GM12878 (cell line): ENCODE results near the gene BAG1. TPM values are rescaled to one million over a fixed set of nuclear protein-coding genes. Genes with fewer than 3 reads are reported as not detected.

ENCODE experiments used
- CHD1 ChIP-seq: IDR thresholded peaks from 2 replicates; pipeline ENCODE4 v1.6.1; 2012; ENCODE audit warnings: low read depth, low read length, improper control_type of control experiment
- CHD2 ChIP-seq: IDR thresholded peaks from 2 replicates; pipeline ENCODE4 v1.6.1; 2011; ENCODE audit warnings: low read depth, low read length, improper control_type of control experiment, borderline replicate concordance
- ETV6 ChIP-seq, 2 experiments: fragments of 450-650 bp in 1 of 2; IDR thresholded peaks in 1 of 2; conservative IDR thresholded peaks in 1 of 2; 2 replicates each; pipeline ENCODE4 v1.6.1; 2014; ENCODE audit warnings: antibody characterized with exemption in 1 of 2, borderline replicate concordance in 1 of 2, low read depth in 1 of 2, mild to moderate bottlenecking in 1 of 2, moderate library complexity in 1 of 2
- GABPA ChIP-seq: IDR thresholded peaks from 2 replicates; pipeline ENCODE4 v1.6.1; 2014; ENCODE audit warnings: antibody characterized with exemption, low read depth, mild to moderate bottlenecking, inconsistent platforms
- HCFC1 ChIP-seq: fragments of 150-350 bp; IDR thresholded peaks from 2 replicates; pipeline ENCODE4 v1.6.1; 2014; ENCODE audit warnings: low read length
- IRF4 ChIP-seq: IDR thresholded peaks from 2 replicates; pipeline ENCODE4 v1.6.1; 2011; ENCODE audit warnings: low read depth, low read length
- KAT2A ChIP-seq: conservative IDR thresholded peaks from 2 replicates; pipeline ENCODE4 v1.6.1; 2011; ENCODE audit warnings: low read depth, low read length; ENCODE audit not compliant: control insufficient read depth
- MEF2A ChIP-seq: IDR thresholded peaks from 2 replicates; pipeline ENCODE4 v1.6.1; 2011; ENCODE audit warnings: low read depth, mild to moderate bottlenecking, low read length, moderate library complexity; ENCODE audit not compliant: insufficient read depth
- NFIC ChIP-seq: IDR thresholded peaks from 2 replicates; pipeline ENCODE4 v1.6.1; 2012; ENCODE audit warnings: low read depth, mild to moderate bottlenecking, inconsistent platforms, low read length, moderate library complexity
- POLR2AphosphoS5 ChIP-seq: IDR thresholded peaks from 2 replicates; pipeline ENCODE4 v1.6.1; 2011; ENCODE audit warnings: mild to moderate bottlenecking, low read length, inconsistent platforms
- POU2F2 ChIP-seq: IDR thresholded peaks from 3 replicates; pipeline ENCODE4 v1.6.1; 2011; ENCODE audit warnings: low read depth, mild to moderate bottlenecking, low read length, borderline replicate concordance
- RAD21 ChIP-seq: IDR thresholded peaks from 2 replicates; pipeline ENCODE4 v1.6.1; 2011; ENCODE audit warnings: mild to moderate bottlenecking, low read depth, low read length, moderate library complexity; ENCODE audit not compliant: insufficient read depth
- RB1 ChIP-seq: fragments of 450-650 bp; formaldehyde crosslinking; IDR thresholded peaks from 2 replicates; pipeline ENCODE4 v1.6.1; 2017; ENCODE audit warnings: mild to moderate bottlenecking, borderline replicate concordance
- SP1 ChIP-seq: IDR thresholded peaks from one replicate; pipeline ENCODE4 v1.6.1; 2011; ENCODE audit warnings: low read depth, low read length
- SPI1 ChIP-seq: IDR thresholded peaks from 2 replicates; pipeline ENCODE4 v1.6.1; 2011; ENCODE audit warnings: low read depth, mild to moderate bottlenecking, low read length, moderate library complexity, borderline replicate concordance; ENCODE audit not compliant: insufficient read depth
- STAT1 ChIP-seq: fragments of 450-650 bp; conservative IDR thresholded peaks from 2 replicates; pipeline ENCODE4 v1.6.1; 2014; ENCODE audit warnings: antibody characterized with exemption, mild to moderate bottlenecking
- TARDBP ChIP-seq: IDR thresholded peaks from 2 replicates; pipeline ENCODE4 v1.6.1; 2016; ENCODE audit warnings: borderline replicate concordance
- TCF12 ChIP-seq: IDR thresholded peaks from 2 replicates; pipeline ENCODE4 v1.6.1; 2011; ENCODE audit warnings: low read depth, mild to moderate bottlenecking, low read length
- TCF3 ChIP-seq: IDR thresholded peaks from 2 replicates; pipeline ENCODE4 v1.6.1; 2012; ENCODE audit warnings: low read depth, mild to moderate bottlenecking, low read length, borderline replicate concordance; ENCODE audit not compliant: insufficient read depth
- ZNF207 ChIP-seq: fragments of 450-650 bp; IDR thresholded peaks from 2 replicates; pipeline ENCODE4 v1.6.1; 2014; ENCODE audit warnings: antibody characterized with exemption, mild to moderate bottlenecking, borderline replicate concordance
- ZNF217 ChIP-seq: fragments of 450-650 bp; IDR thresholded peaks from 2 replicates; pipeline ENCODE4 v1.6.1; 2017; ENCODE audit warnings: antibody characterized with exemption, mild to moderate bottlenecking
- polyA plus RNA-seq, 11 experiments: library from polyadenylated mRNA; depleted of rRNA in 4 of 11; unstranded in 6 of 11; stranded (reverse) in 5 of 11; fragments of >200 nt; fragmentation: Nextera tagmentation in 4 of 11; fragmentation: Illumina TruSeq in 1 of 11; extraction: Ambion mirVana in 4 of 11; extraction: Trizol in 1 of 11; gene quantifications; 1 replicate in 1 of 11; 2 replicates in 10 of 11; pipeline versions ENCODE4 v1.2.1 to v1.2.3, GENCODE V29; 2011 to 2016; ENCODE audit warnings: inconsistent platforms in 2 of 11, missing spikeins in 2 of 11, low read depth in 1 of 11
- total RNA-seq, 4 experiments: library from RNA; depleted of rRNA in 3 of 4; stranded (reverse); fragments of >200 nt in 3 of 4; fragmentation: Illumina TruSeq in 1 of 4; extraction: Trizol in 1 of 4; gene quantifications; 2 replicates each; pipeline versions ENCODE4 v1.2.1 to v1.2.3, GENCODE V29; 2013 to 2021
- TF ChIP-seq, protein P1 (sequence below): fragments of 450-650 bp; IDR thresholded peaks from 2 replicates; pipeline ENCODE4 v1.6.1; 2016; ENCODE audit warnings: mild to moderate bottlenecking, moderate library complexity, borderline replicate concordance
- TF ChIP-seq, protein P2 (sequence below): fragments of 450-650 bp; IDR thresholded peaks from 2 replicates; pipeline ENCODE4 v1.6.1; 2018; ENCODE audit warnings: mild to moderate bottlenecking, low read depth, moderate library complexity; ENCODE audit not compliant: partially characterized antibody
- TF ChIP-seq, protein P3 (sequence below): fragments of 150-350 bp; IDR thresholded peaks from 2 replicates; pipeline ENCODE4 v1.6.1; 2014; ENCODE audit warnings: mild to moderate bottlenecking, low read depth, low read length

Gene BAG1
- total and polyA plus RNA-seq, 10 of the 15 experiments (the other 5 are each of a cell fraction or from before 2014, with no cell fraction given) = 11.6 to 135 (median 68.9) TPM

GRCh38 chr9:33297432-33297831 is 32.9 kb upstream of the BAG1 start (continued):
- TF ChIP-seq MEF2A (0 out of 2 replicates have a peak, but pooled peaks have one; percentile 21), RB1 (no peak), KAT2A (no peak), SP1 (peak; percentile 8), ZNF207 (no peak), SPI1 (peak; percentile 91), IRF4 (0 out of 2 replicates have a peak, but pooled peaks have one; percentile 9), TARDBP (no peak), TCF3 (peak; percentile 85; the same call in 1 of the 2 replicates), ETV6 (conservative IDR thresholded peaks at IDR 0.05 in 1 of 2, IDR thresholded peaks at IDR 0.05 in 1 of 2; ENCODE audit: borderline replicate concordance in 1 of 2, low read depth in 1 of 2) (no peak), HCFC1 (no peak), RAD21 (no peak), CHD2 (no peak; the same call in 1 of the 2 replicates), TCF12 (peak; percentile 74), GABPA (no peak), STAT1 (no peak), NFIC (no peak; the same call in 1 of the 2 replicates), POLR2AphosphoS5 (peak; percentile 55; the same call in 1 of the 2 replicates), CHD1 (no peak), ZNF217 (no peak), POU2F2 (no peak)
- TF ChIP-seq, protein P1, sequence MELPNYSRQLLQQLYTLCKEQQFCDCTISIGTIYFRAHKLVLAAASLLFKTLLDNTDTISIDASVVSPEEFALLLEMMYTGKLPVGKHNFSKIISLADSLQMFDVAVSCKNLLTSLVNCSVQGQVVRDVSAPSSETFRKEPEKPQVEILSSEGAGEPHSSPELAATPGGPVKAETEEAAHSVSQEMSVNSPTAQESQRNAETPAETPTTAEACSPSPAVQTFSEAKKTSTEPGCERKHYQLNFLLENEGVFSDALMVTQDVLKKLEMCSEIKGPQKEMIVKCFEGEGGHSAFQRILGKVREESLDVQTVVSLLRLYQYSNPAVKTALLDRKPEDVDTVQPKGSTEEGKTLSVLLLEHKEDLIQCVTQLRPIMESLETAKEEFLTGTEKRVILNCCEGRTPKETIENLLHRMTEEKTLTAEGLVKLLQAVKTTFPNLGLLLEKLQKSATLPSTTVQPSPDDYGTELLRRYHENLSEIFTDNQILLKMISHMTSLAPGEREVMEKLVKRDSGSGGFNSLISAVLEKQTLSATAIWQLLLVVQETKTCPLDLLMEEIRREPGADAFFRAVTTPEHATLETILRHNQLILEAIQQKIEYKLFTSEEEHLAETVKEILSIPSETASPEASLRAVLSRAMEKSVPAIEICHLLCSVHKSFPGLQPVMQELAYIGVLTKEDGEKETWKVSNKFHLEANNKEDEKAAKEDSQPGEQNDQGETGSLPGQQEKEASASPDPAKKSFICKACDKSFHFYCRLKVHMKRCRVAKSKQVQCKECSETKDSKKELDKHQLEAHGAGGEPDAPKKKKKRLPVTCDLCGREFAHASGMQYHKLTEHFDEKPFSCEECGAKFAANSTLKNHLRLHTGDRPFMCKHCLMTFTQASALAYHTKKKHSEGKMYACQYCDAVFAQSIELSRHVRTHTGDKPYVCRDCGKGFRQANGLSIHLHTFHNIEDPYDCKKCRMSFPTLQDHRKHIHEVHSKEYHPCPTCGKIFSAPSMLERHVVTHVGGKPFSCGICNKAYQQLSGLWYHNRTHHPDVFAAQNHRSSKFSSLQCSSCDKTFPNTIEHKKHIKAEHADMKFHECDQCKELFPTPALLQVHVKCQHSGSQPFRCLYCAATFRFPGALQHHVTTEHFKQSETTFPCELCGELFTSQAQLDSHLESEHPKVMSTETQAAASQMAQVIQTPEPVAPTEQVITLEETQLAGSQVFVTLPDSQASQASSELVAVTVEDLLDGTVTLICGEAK = no peak
- TF ChIP-seq, protein P2, sequence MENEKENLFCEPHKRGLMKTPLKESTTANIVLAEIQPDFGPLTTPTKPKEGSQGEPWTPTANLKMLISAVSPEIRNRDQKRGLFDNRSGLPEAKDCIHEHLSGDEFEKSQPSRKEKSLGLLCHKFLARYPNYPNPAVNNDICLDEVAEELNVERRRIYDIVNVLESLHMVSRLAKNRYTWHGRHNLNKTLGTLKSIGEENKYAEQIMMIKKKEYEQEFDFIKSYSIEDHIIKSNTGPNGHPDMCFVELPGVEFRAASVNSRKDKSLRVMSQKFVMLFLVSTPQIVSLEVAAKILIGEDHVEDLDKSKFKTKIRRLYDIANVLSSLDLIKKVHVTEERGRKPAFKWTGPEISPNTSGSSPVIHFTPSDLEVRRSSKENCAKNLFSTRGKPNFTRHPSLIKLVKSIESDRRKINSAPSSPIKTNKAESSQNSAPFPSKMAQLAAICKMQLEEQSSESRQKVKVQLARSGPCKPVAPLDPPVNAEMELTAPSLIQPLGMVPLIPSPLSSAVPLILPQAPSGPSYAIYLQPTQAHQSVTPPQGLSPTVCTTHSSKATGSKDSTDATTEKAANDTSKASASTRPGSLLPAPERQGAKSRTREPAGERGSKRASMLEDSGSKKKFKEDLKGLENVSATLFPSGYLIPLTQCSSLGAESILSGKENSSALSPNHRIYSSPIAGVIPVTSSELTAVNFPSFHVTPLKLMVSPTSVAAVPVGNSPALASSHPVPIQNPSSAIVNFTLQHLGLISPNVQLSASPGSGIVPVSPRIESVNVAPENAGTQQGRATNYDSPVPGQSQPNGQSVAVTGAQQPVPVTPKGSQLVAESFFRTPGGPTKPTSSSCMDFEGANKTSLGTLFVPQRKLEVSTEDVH = no peak
- TF ChIP-seq, protein P3, sequence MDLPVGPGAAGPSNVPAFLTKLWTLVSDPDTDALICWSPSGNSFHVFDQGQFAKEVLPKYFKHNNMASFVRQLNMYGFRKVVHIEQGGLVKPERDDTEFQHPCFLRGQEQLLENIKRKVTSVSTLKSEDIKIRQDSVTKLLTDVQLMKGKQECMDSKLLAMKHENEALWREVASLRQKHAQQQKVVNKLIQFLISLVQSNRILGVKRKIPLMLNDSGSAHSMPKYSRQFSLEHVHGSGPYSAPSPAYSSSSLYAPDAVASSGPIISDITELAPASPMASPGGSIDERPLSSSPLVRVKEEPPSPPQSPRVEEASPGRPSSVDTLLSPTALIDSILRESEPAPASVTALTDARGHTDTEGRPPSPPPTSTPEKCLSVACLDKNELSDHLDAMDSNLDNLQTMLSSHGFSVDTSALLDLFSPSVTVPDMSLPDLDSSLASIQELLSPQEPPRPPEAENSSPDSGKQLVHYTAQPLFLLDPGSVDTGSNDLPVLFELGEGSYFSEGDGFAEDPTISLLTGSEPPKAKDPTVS = no peak
